ENCODE measurements around the gene GRIP1.

The GRIP1 gene

DNA sequence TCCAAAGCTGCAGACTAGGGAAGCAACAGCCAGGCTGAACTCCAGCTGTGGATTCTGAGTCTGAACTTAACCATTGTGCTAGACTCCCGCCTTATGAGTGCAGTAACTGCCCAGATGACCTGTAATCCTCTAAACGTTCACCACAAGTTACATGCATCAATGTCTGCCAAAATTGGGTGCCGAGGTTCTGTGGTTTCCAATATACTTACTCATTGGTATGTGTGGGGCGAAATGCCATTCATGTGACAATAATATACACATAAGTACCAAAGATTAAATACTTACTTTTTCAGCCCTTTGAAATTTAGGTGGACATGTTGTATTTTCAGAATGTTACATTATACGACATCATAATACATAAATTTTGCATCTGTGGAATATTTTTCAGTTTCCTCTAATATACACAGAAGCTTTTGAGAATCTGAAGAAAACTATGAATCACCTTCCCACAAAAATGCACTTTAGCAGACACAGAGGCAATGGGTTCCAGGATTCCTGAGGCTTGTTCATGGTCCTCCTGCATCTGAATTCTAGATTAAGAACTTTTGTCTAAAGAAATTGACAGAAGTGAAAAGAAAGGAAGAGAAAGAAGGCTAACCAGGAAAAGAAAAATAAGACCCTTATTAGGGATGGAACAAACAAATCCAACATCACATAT is 31.7 kb downstream of the GRIP1 start:
- Histone ChIP-seq H3K27me3 (ENCODE audit: control insufficient read depth, insufficient read depth, low read length) (no peaks in the 10 kb centered on the region), H3K36me3 (ENCODE audit: control insufficient read depth, insufficient read depth, low read length) (no peaks in the 10 kb centered on the region), H3K4me2 (ENCODE audit: low read length) (no peak overlapping the region), H2AFZ (no peak overlapping the region), H3K9ac (no peak overlapping the region), H3K79me2 (no peaks in the 10 kb centered on the region), H3K27ac (no peak overlapping the region), H3K9me3 (ENCODE audit: control insufficient read depth, low read length) (no peaks in the 10 kb centered on the region), H3K4me1 (no peaks in the 10 kb centered on the region), H3K4me3 (ENCODE audit: low read depth, low read length) (no peak overlapping the region)
- TF ChIP-seq, protein P1, sequence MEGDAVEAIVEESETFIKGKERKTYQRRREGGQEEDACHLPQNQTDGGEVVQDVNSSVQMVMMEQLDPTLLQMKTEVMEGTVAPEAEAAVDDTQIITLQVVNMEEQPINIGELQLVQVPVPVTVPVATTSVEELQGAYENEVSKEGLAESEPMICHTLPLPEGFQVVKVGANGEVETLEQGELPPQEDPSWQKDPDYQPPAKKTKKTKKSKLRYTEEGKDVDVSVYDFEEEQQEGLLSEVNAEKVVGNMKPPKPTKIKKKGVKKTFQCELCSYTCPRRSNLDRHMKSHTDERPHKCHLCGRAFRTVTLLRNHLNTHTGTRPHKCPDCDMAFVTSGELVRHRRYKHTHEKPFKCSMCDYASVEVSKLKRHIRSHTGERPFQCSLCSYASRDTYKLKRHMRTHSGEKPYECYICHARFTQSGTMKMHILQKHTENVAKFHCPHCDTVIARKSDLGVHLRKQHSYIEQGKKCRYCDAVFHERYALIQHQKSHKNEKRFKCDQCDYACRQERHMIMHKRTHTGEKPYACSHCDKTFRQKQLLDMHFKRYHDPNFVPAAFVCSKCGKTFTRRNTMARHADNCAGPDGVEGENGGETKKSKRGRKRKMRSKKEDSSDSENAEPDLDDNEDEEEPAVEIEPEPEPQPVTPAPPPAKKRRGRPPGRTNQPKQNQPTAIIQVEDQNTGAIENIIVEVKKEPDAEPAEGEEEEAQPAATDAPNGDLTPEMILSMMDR (IDR thresholded peaks at IDR 0.05) = no peak

- no peaks in the 10 kb centered on the region for H3K27me3 ChIP-seq (ENCODE audit: control insufficient read depth, insufficient read depth, low read length)
- no peak overlapping the region for H3K9ac ChIP-seq
- no peaks in the 10 kb centered on the region for H3K36me3 ChIP-seq (ENCODE audit: control insufficient read depth, insufficient read depth, low read length)
- no peaks in the 10 kb centered on the region for H3K4me1 ChIP-seq
- H3K27ac ChIP-seq = no peak overlapping the region
- H2AFZ ChIP-seq = no peak overlapping the region
- no peaks in the 10 kb centered on the region for H3K9me3 ChIP-seq (ENCODE audit: control insufficient read depth, low read length)
- no peak overlapping the region for H3K4me2 ChIP-seq (ENCODE audit: low read length)
- no peak overlapping the region for H3K4me3 ChIP-seq (ENCODE audit: low read depth, low read length)
- TF ChIP-seq, protein P1 (IDR thresholded peaks at IDR 0.05) = no peak
- no peaks in the 10 kb centered on the region for H3K79me2 ChIP-seq
Measured at GRCh38 chr12:66644151-66644550, 34.7 kb downstream of the GRIP1 start.

DNA sequence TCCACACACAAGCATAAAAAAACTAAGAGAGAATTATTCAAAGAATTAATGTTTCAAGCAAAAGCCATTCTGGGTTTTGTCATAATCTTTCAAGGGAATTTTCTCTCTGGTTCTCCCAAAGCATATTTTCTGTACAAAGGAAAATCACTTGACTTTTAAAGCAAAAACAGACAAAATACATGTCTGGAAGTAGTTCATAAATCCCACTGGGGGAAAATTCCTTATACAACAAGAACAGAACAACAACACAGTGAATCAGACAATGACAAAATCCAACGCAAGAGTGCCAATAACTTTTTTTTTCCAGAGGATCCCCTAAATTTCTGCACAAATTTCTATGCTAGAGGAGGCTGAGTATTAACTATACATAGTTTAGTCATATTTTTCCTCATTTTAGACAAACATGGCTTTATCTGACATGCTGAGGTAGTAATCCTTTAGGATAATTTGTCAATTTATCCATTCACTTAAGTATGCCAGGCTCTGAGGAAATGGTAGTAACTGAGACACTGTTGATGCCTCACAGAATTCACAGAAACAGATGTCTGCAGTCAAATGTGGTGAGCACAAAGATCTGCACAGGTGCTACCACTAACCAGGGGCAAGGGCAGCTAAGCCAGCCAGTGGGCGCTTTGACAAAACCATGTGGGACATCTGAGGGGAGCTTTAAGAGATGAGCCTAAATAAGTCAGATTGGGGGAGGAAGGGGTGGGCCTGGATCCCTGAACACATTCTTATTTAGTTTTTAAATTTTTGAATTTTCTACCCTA is 38.0 kb downstream of the GRIP1 start:
- no peak overlapping the region for H3K4me2 ChIP-seq (ENCODE audit: low read length)
- H3K27ac ChIP-seq = no peak overlapping the region
- H3K4me1 ChIP-seq = no peaks in the 10 kb centered on the region
- H3K4me3 ChIP-seq (ENCODE audit: low read depth, low read length) = no peak overlapping the region
- no peak overlapping the region for H3K9ac ChIP-seq
- TF ChIP-seq, protein P1 (IDR thresholded peaks at IDR 0.05) = no peak
- H3K9me3 ChIP-seq (ENCODE audit: control insufficient read depth, low read length) = no peaks in the 10 kb centered on the region
- no peak overlapping the region for H2AFZ ChIP-seq
- no peaks in the 10 kb centered on the region for H3K79me2 ChIP-seq
- H3K36me3 ChIP-seq (ENCODE audit: control insufficient read depth, insufficient read depth, low read length) = no peaks in the 10 kb centered on the region
- no peaks in the 10 kb centered on the region for H3K27me3 ChIP-seq (ENCODE audit: control insufficient read depth, insufficient read depth, low read length)

- Histone ChIP-seq H3K79me2 (no peaks in the 10 kb centered on the region), H3K9ac (no peak overlapping the region), H3K4me2 (ENCODE audit: low read length) (no peak overlapping the region), H3K36me3 (ENCODE audit: control insufficient read depth, insufficient read depth, low read length) (no peaks in the 10 kb centered on the region), H2AFZ (no peak overlapping the region), H3K4me3 (ENCODE audit: low read depth, low read length) (no peak overlapping the region), H3K4me1 (no peaks in the 10 kb centered on the region), H3K27me3 (ENCODE audit: control insufficient read depth, insufficient read depth, low read length) (no peaks in the 10 kb centered on the region), H3K27ac (no peak overlapping the region), H3K9me3 (ENCODE audit: control insufficient read depth, low read length) (no peaks in the 10 kb centered on the region)
- TF ChIP-seq, protein P1 (IDR thresholded peaks at IDR 0.05) = no peak
Measured at GRCh38 chr12:66638666-66639065, 40.2 kb downstream of the GRIP1 start.

Data from parathyroid adenoma (tissue), 2 donors.